Measurements from ENCODE around the gene KRT13.

- TF ChIP-seq CTCF (IDR thresholded peaks at IDR 0.05) = no peak
- TF ChIP-seq POLR2A (IDR thresholded peaks at IDR 0.05) = no peak
Measured at GRCh38 chr17:41545829-41546410, 40.5 kb upstream of the KRT13 start.
